ENCODE measurements around the gene TUBA1C. TPM values are rescaled to one million over a fixed set of nuclear protein-coding genes. Genes with fewer than 3 reads are reported as not detected.
A peak's percentile ranks its signal among the peaks of the same experiment; 100 is the strongest.

The TUBA1C gene
- total RNA-seq, 2 donors from 2014 or later, result 600 to 684 TPM

- no peaks in the 10 kb centered on the region for H3K27me3 Mint-ChIP-seq (ENCODE audit: insufficient read depth)
- H3K36me3 Mint-ChIP-seq (ENCODE audit: low read depth), result peaks cover 4% of the 10 kb centered on the region
- H3K27me3 ChIP-seq (ENCODE audit: control insufficient read depth, insufficient read depth, low read length, poor library complexity, severe bottlenecking), result no peaks in the 10 kb centered on the region
- no peak overlapping the region for H3K4me3 ChIP-seq (ENCODE audit: low read length)
- H3K4me1 ChIP-seq (ENCODE audit: control insufficient read depth, insufficient read depth, low read length), result peaks cover 3% of the 10 kb centered on the region
- H3K27ac Mint-ChIP-seq, result no peak overlapping the region
- no peak for DNase-seq
- no peaks in the 10 kb centered on the region for H3K9me3 ChIP-seq (ENCODE audit: control insufficient read depth, low read length)
- H3K9me3 Mint-ChIP-seq, result no peaks in the 10 kb centered on the region
- H3K27ac ChIP-seq (ENCODE audit: low read depth, low read length), result no peak overlapping the region
- peaks cover 9% of the 10 kb centered on the region for H3K4me1 Mint-ChIP-seq
- no peaks in the 10 kb centered on the region for H3K36me3 ChIP-seq (ENCODE audit: control insufficient read depth, insufficient read depth, low read length)
- H3K4me3 Mint-ChIP-seq, result peak overlapping the region; percentile 3
- TF ChIP-seq CTCF (conservative IDR thresholded peaks at IDR 0.05), result no peak
- 71 to 75% methylated on average over 2 to 3 of the region's 3 CpGs for WGBS, 2 experiments (ENCODE audit: insufficient coverage in 1 of 2, insufficient read length in 1 of 2)
- peak overlapping the region; percentile 1 for H3K9ac ChIP-seq (ENCODE audit: extremely low read depth, low read length, poor library complexity, severe bottlenecking)
These were observed 4.7 kb upstream of the TUBA1C start for GRCh38 chr12:49260166-49260565.

GRCh38 chr12:49260571-49261363 lies 4.1 kb upstream of the TUBA1C start:
- DNase-seq, result no peak
- Mint-ChIP-seq H3K9me3 (peaks cover 4% of the 10 kb centered on the region), H3K27ac (no peak overlapping the region), H3K4me1 (peaks cover 9% of the 10 kb centered on the region), H3K36me3 (ENCODE audit: low read depth) (peaks cover 8% of the 10 kb centered on the region), H3K27me3 (ENCODE audit: insufficient read depth) (no peaks in the 10 kb centered on the region), H3K4me3 (peak overlapping the region; percentile 3)
- Histone ChIP-seq H3K36me3 (ENCODE audit: control insufficient read depth, insufficient read depth, low read length) (no peaks in the 10 kb centered on the region), H3K4me1 (ENCODE audit: control insufficient read depth, insufficient read depth, low read length) (peaks cover 3% of the 10 kb centered on the region), H3K9ac (ENCODE audit: extremely low read depth, low read length, poor library complexity, severe bottlenecking) (peak overlapping the region; percentile 1), H3K9me3 (ENCODE audit: control insufficient read depth, low read length) (no peaks in the 10 kb centered on the region), H3K27ac (ENCODE audit: low read depth, low read length) (no peak overlapping the region), H3K27me3 (ENCODE audit: control insufficient read depth, insufficient read depth, low read length, poor library complexity, severe bottlenecking) (no peaks in the 10 kb centered on the region), H3K4me3 (ENCODE audit: low read length) (no peak overlapping the region)
- 94 to 97% methylated on average over 6 to 11 of the region's 11 CpGs for WGBS, 2 experiments (ENCODE audit: insufficient coverage in 1 of 2, insufficient read length in 1 of 2)
- no peak for TF ChIP-seq CTCF (conservative IDR thresholded peaks at IDR 0.05)

GRCh38 chr12:49261721-49262120 lies 3.2 kb upstream of the TUBA1C start:
- Histone ChIP-seq H3K4me3 (ENCODE audit: low read length) (no peak overlapping the region), H3K9me3 (ENCODE audit: control insufficient read depth, low read length) (no peaks in the 10 kb centered on the region), H3K4me1 (ENCODE audit: control insufficient read depth, insufficient read depth, low read length) (peaks cover 3% of the 10 kb centered on the region), H3K27me3 (ENCODE audit: control insufficient read depth, insufficient read depth, low read length, poor library complexity, severe bottlenecking) (no peaks in the 10 kb centered on the region), H3K27ac (ENCODE audit: low read depth, low read length) (no peak overlapping the region), H3K36me3 (ENCODE audit: control insufficient read depth, insufficient read depth, low read length) (peaks cover 6% of the 10 kb centered on the region), H3K9ac (ENCODE audit: extremely low read depth, low read length, poor library complexity, severe bottlenecking) (no peak overlapping the region)
- Mint-ChIP-seq H3K4me3 (no peak overlapping the region), H3K27ac (no peak overlapping the region), H3K36me3 (ENCODE audit: low read depth) (peaks cover 12% of the 10 kb centered on the region), H3K9me3 (peaks cover 13% of the 10 kb centered on the region), H3K4me1 (peaks cover 9% of the 10 kb centered on the region), H3K27me3 (ENCODE audit: insufficient read depth) (no peaks in the 10 kb centered on the region)
- no peak for DNase-seq
- no peak for TF ChIP-seq CTCF (conservative IDR thresholded peaks at IDR 0.05)
- WGBS, 2 experiments (ENCODE audit: insufficient coverage in 1 of 2, insufficient read length in 1 of 2), result 100% methylated on average over 2 of the region's 2 CpGs
